GM12892 (cell line): ENCODE data around the gene SLC25A24.

Experiments
- POLR2A ChIP-seq: IDR thresholded peaks from 2 replicates; pipeline ENCODE4 v1.6.1; 2011; ENCODE audit warnings: low read depth, low read length, control low read depth
- POLR2AphosphoS5 ChIP-seq: IDR thresholded peaks from 2 replicates; pipeline ENCODE4 v1.6.1; 2011; ENCODE audit warnings: low read depth, low read length, control low read depth
- TAF1 ChIP-seq: IDR thresholded peaks from 2 replicates; pipeline ENCODE4 v1.6.1; 2011; ENCODE audit warnings: low read depth, mild to moderate bottlenecking, control low read depth, low read length, borderline replicate concordance

GRCh38 chr1:108114033-108114599, 86.0 kb downstream of the SLC25A24 start:
- TF ChIP-seq POLR2A, result no peak
- no peak for TF ChIP-seq POLR2AphosphoS5
- no peak for TF ChIP-seq TAF1
